Measurements from ENCODE around the gene SP140L. TPM values are rescaled to one million over a fixed set of nuclear protein-coding genes. Genes with fewer than 3 reads are reported as not detected.

The SP140L gene
- polyA plus RNA-seq, 3 donors, result 6.5 to 23.7 (median 8.5) TPM

- H3K9me3 ChIP-seq (replicated peaks in 1 of 2; ENCODE audit: control insufficient read depth in 1 of 2, insufficient read depth in 1 of 2, low read length in 2 of 2), result peaks cover 13 to 25% of the 10 kb centered on the region in 2 donors
- Mint-ChIP-seq H3K27me3 (ENCODE audit: low read depth in 3 of 3) (no peaks in the 10 kb centered on the region), H3K4me3 (no peak overlapping the region), H3K4me1 (peaks cover 6% of the 10 kb centered on the region), H3K36me3 (peaks cover 0 to 12% of the 10 kb centered on the region in 2 donors), H3K9me3 (peaks cover 19 to 39% (median 25%) of the 10 kb centered on the region in 7 donors), H3K27ac (no peak overlapping the region)
- H3K27ac ChIP-seq (ENCODE audit: low read depth in 1 of 2, low read length in 2 of 2), result no peak overlapping the region
- no peak overlapping the region for H3K4me3 ChIP-seq (replicated peaks in 1 of 3; ENCODE audit: low read depth in 2 of 3, low read length in 3 of 3)
- H3K27me3 ChIP-seq (ENCODE audit: control insufficient read depth in 2 of 2, insufficient read depth in 2 of 2, low read length in 2 of 2), result no peaks in the 10 kb centered on the region
- no peak for DNase-seq
- H4K20me1 ChIP-seq (ENCODE audit: insufficient read depth, low read length), result no peaks in the 10 kb centered on the region
- no peak overlapping the region for H3K9ac ChIP-seq (ENCODE audit: insufficient read depth, low read length, poor library complexity, severe bottlenecking)
- TF ChIP-seq CTCF (IDR thresholded peaks at IDR 0.05), result no peak
- H3K4me1 ChIP-seq (ENCODE audit: control insufficient read depth in 1 of 2, insufficient read depth in 2 of 2, low read length in 2 of 2), result no peaks in the 10 kb centered on the region
- 94% methylated on average over 2 of the region's 2 CpGs for WGBS (ENCODE audit: insufficient coverage)
- intact Hi-C loops (cut with micrococcal nuclease), result no loop called here
- no peaks in the 10 kb centered on the region for H3K36me3 ChIP-seq (replicated peaks in 1 of 2; ENCODE audit: control insufficient read depth in 1 of 2, insufficient read depth in 2 of 2, low read length in 2 of 2)
- no peak overlapping the region for H2AFZ ChIP-seq (ENCODE audit: insufficient read depth, low read depth, low read length, poor library complexity, severe bottlenecking)
- H3K79me2 ChIP-seq (ENCODE audit: insufficient read depth, low read length), result no peaks in the 10 kb centered on the region
- H3K4me2 ChIP-seq (replicated peaks; ENCODE audit: extremely low read depth, low read length, poor library complexity, severe bottlenecking), result no peak overlapping the region
These were observed 20.5 kb upstream of the SP140L start for GRCh38 chr2:230306474-230306873.

GRCh38 chr2:230307485-230307884, 19.5 kb upstream of the SP140L start:
- H3K36me3 Mint-ChIP-seq, result peaks cover 0 to 16% of the 10 kb centered on the region in 2 donors
- H3K4me2 ChIP-seq (replicated peaks; ENCODE audit: extremely low read depth, low read length, poor library complexity, severe bottlenecking), result no peak overlapping the region
- no peak overlapping the region for H2AFZ ChIP-seq (ENCODE audit: insufficient read depth, low read depth, low read length, poor library complexity, severe bottlenecking)
- peaks cover 6% of the 10 kb centered on the region for H3K4me1 Mint-ChIP-seq
- no peak for DNase-seq
- TF ChIP-seq CTCF (IDR thresholded peaks at IDR 0.05), result no peak
- no peaks in the 10 kb centered on the region for H3K4me1 ChIP-seq (ENCODE audit: control insufficient read depth in 1 of 2, insufficient read depth in 2 of 2, low read length in 2 of 2)
- H3K9me3 Mint-ChIP-seq, result peaks cover 18 to 34% (median 23%) of the 10 kb centered on the region in 7 donors
- intact Hi-C loops (cut with micrococcal nuclease), result no loop called here
- H3K36me3 ChIP-seq (replicated peaks in 1 of 2; ENCODE audit: control insufficient read depth in 1 of 2, insufficient read depth in 2 of 2, low read length in 2 of 2), result no peaks in the 10 kb centered on the region
- no peak overlapping the region for H3K27ac ChIP-seq (ENCODE audit: low read depth in 1 of 2, low read length in 2 of 2)
- H3K27ac Mint-ChIP-seq, result peak overlapping the region in 1 of 7 donors; percentile 66
- no peak overlapping the region for H3K9ac ChIP-seq (ENCODE audit: insufficient read depth, low read length, poor library complexity, severe bottlenecking)
- 84% methylated on average over 2 of the region's 2 CpGs for WGBS (ENCODE audit: insufficient coverage)
- H3K9me3 ChIP-seq (replicated peaks in 1 of 2; ENCODE audit: control insufficient read depth in 1 of 2, insufficient read depth in 1 of 2, low read length in 2 of 2), result peaks cover 13 to 25% of the 10 kb centered on the region in 2 donors
- no peaks in the 10 kb centered on the region for H3K79me2 ChIP-seq (ENCODE audit: insufficient read depth, low read length)
- H3K4me3 ChIP-seq (replicated peaks in 1 of 3; ENCODE audit: low read depth in 2 of 3, low read length in 3 of 3), result no peak overlapping the region
- H3K4me3 Mint-ChIP-seq, result no peak overlapping the region
- H3K27me3 ChIP-seq (ENCODE audit: control insufficient read depth in 2 of 2, insufficient read depth in 2 of 2, low read length in 2 of 2), result no peaks in the 10 kb centered on the region
- no peaks in the 10 kb centered on the region for H4K20me1 ChIP-seq (ENCODE audit: insufficient read depth, low read length)
- no peaks in the 10 kb centered on the region for H3K27me3 Mint-ChIP-seq (ENCODE audit: low read depth in 3 of 3)
